ENCODE data around the gene PRKAG1.

DNA sequence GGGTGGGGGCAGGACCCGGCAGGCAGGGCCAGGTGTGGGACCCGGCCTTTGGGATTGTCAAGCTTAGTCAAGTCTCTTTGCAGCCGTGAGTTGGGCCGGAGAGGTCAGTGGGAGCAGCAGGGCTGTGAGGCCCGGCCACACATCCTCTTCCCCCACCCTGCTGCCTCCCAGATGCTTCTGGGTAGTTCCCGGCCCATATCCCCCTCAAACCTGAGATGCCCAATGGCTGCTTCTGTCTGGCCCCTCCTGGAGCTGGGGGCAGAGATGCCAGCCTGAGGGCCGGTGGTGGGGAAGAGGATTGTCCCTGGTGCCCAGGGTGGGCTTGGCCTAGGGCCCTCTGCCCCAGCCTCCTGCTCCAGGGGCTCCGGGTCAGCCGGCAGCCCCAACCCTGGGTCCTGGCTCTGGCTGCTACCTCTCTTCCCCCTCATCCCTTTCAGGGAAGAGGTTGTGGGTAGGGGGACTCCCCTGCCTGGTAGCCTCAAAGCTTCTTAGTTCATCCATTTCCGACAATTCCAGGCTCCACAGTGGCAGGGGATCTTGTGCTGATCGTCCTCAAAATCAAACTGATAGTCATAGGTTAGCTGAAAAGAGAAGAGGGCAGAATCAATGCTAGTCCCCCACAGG, 2.8 kb upstream of the PRKAG1 start:
- TF ChIP-seq CTCF (conservative IDR thresholded peaks at IDR 0.05; ENCODE audit: low read length) (no peak), EZH2phosphoT487 (IDR thresholded peaks at IDR 0.05; ENCODE audit: borderline replicate concordance, low read depth, low read length) (no peak)

Measured in OCI-LY7 (cell line).